H1 (cell line): Measurements from ENCODE around the gene USH1C. TPM values are rescaled to one million over a fixed set of nuclear protein-coding genes. Genes with fewer than 3 reads are reported as not detected.

Source experiments
- CTCF ChIA-PET: fragments of 300-600 bp; sonication (Branson Sonifier 250); formaldehyde crosslinking; loops from one replicate; lab custom pipeline; 2021; ENCODE audit not compliant: partially characterized antibody; lab: Charles Lee
- POLR2A ChIA-PET: fragments of 300-600 bp; sonication (Branson Sonifier 250); formaldehyde crosslinking; loops from one replicate; lab custom pipeline; 2021; ENCODE audit warnings: inconsistent platforms; ENCODE audit not compliant: partially characterized antibody; lab: Charles Lee
- DNase-seq, 2 experiments: peaks; one replicate each; pipeline versions ENCODE4 v3.0.0 to v3.0.0-alpha.2; 2010 to 2022; ENCODE audit warnings: low spot score in 2 of 2, low read depth in 1 of 2, mixed read lengths in 1 of 2
- FAIRE-seq: peaks from 2 replicates; lab custom pipeline; 2011; peaks lifted over from hg19 to GRCh38; lab: Jason Lieb, UNC
- H2AFZ ChIP-seq: 2 replicates; pipeline ENCODE4 v1.8.1; 2012; ENCODE audit warnings: low read length, inconsistent platforms
- H2AK5ac ChIP-seq: 2 replicates; pipeline ENCODE4 v1.6.1; 2013; ENCODE audit warnings: low read depth, low read length
- H2BK120ac ChIP-seq: replicated peaks from 2 replicates; pipeline ENCODE3; 2013; ENCODE audit warnings: low read depth, low read length, inconsistent platforms
- H2BK12ac ChIP-seq: 2 replicates; pipeline ENCODE4 v1.6.1; 2013; ENCODE audit warnings: low read depth, low read length
- H2BK15ac ChIP-seq: 2 replicates; pipeline ENCODE4 v1.6.1; 2013; ENCODE audit warnings: low read length
- H2BK20ac ChIP-seq: 2 replicates; pipeline ENCODE4 v1.6.1; 2013; ENCODE audit warnings: low read length
- H2BK5ac ChIP-seq: 2 replicates; pipeline ENCODE4 v1.6.1; 2013; ENCODE audit warnings: low read depth, low read length
- H3K14ac ChIP-seq: 2 replicates; pipeline ENCODE4 v1.6.1; 2013; ENCODE audit warnings: inconsistent platforms; ENCODE audit not compliant: insufficient read length
- H3K18ac ChIP-seq: 2 replicates; pipeline ENCODE4 v1.6.1; 2013; ENCODE audit warnings: low read length; ENCODE audit errors: extremely low read depth
- H3K23ac ChIP-seq: 2 replicates; pipeline ENCODE4 v1.6.1; 2013; ENCODE audit warnings: inconsistent platforms; ENCODE audit not compliant: insufficient read length
- H3K23me2 ChIP-seq: 2 replicates; pipeline ENCODE4 v1.6.1; 2013; ENCODE audit warnings: low read depth, low read length
- H3K27ac ChIP-seq: 2 replicates; pipeline ENCODE4 v1.6.1; 2011; ENCODE audit warnings: low read depth, low read length, inconsistent platforms
- H3K27me3 ChIP-seq, 4 experiments: replicated peaks in 1 of 4; 1 replicate in 1 of 4; 2 replicates in 3 of 4; pipeline versions ENCODE4 v1.6.1 to v1.8.1; 2011 to 2013; ENCODE audit warnings: low read length in 3 of 4, mild to moderate bottlenecking in 3 of 4, inconsistent platforms in 2 of 4, mixed read lengths in 2 of 4, moderate library complexity in 1 of 4; ENCODE audit not compliant: control insufficient read depth in 3 of 4, insufficient read depth in 3 of 4; ENCODE audit errors: extremely low read depth in 1 of 4
- H3K36me3 ChIP-seq, 4 experiments: 2 replicates each; pipeline versions ENCODE4 v1.6.1 to v1.8.1; 2011 to 2013; ENCODE audit warnings: mild to moderate bottlenecking in 4 of 4, low read length in 3 of 4, moderate library complexity in 2 of 4, control low read depth in 1 of 4, inconsistent platforms in 1 of 4; ENCODE audit not compliant: insufficient read depth in 4 of 4, control insufficient read depth in 2 of 4
- H3K4ac ChIP-seq: replicated peaks from 2 replicates; pipeline ENCODE3; 2013; ENCODE audit warnings: low read length, low read depth, mixed read lengths, inconsistent platforms; ENCODE audit not compliant: insufficient read length
- H3K4me1 ChIP-seq, 4 experiments: replicated peaks in 1 of 4; 1 replicate in 1 of 4; 2 replicates in 3 of 4; pipeline versions ENCODE4 v1.6.1 to v1.8.1; 2011 to 2013; ENCODE audit warnings: low read length in 3 of 4, inconsistent platforms in 2 of 4, mixed read lengths in 1 of 4; ENCODE audit not compliant: insufficient read depth in 4 of 4, control insufficient read depth in 3 of 4
- H3K4me2 ChIP-seq, 2 experiments: 2 replicates each; pipeline versions ENCODE4 v1.6.1 to v1.8.1; 2011 to 2013; ENCODE audit warnings: low read depth in 2 of 2, low read length in 2 of 2, control low read depth in 1 of 2, inconsistent platforms in 1 of 2, mild to moderate bottlenecking in 1 of 2; ENCODE audit not compliant: insufficient read depth in 1 of 2
- H3K4me3 ChIP-seq, 4 experiments: fragments of 200-600, 300-600 bp in 1 of 4; sonication (generic), shearing (Covaris generic), sonication (Bioruptor Twin) in 1 of 4; 2 replicates each; pipeline versions ENCODE4 v1.5.1 to v1.8.1; 2011 to 2016; ENCODE audit warnings: low read length in 4 of 4, low read depth in 3 of 4, control low read depth in 2 of 4, inconsistent platforms in 2 of 4, mild to moderate bottlenecking in 2 of 4, mixed read lengths in 1 of 4, moderate library complexity in 1 of 4; ENCODE audit not compliant: insufficient read depth in 2 of 4; ENCODE audit errors: extremely low read depth in 1 of 4
- H3K56ac ChIP-seq: replicated peaks from 2 replicates; pipeline ENCODE3; 2013; ENCODE audit warnings: low read depth, mild to moderate bottlenecking, mixed read lengths, low read length, inconsistent platforms; ENCODE audit not compliant: insufficient read length
- H3K79me1 ChIP-seq: 2 replicates; pipeline ENCODE4 v1.6.1; 2013; ENCODE audit warnings: low read depth, low read length, control low read depth
- H3K79me2 ChIP-seq, 2 experiments: 2 replicates each; pipeline versions ENCODE4 v1.6.1 to v1.8.1; 2012 to 2013; ENCODE audit warnings: low read length in 2 of 2, mild to moderate bottlenecking in 2 of 2, inconsistent platforms in 1 of 2; ENCODE audit not compliant: insufficient read depth in 2 of 2, control insufficient read depth in 1 of 2
- H3K9ac ChIP-seq, 4 experiments: replicated peaks in 1 of 4; 1 replicate in 1 of 4; 2 replicates in 3 of 4; pipeline versions ENCODE4 v1.6.1 to v1.8.1; 2011 to 2013; ENCODE audit warnings: low read depth in 3 of 4, low read length in 3 of 4, control low read depth in 2 of 4, mild to moderate bottlenecking in 2 of 4, moderate library complexity in 2 of 4, inconsistent platforms in 1 of 4; ENCODE audit errors: extremely low read depth in 1 of 4
- H3K9me3 ChIP-seq, 2 experiments: 2 replicates each; pipeline versions ENCODE4 v1.6.1 to v1.8.1; 2012 to 2013; ENCODE audit warnings: mild to moderate bottlenecking in 2 of 2, moderate library complexity in 2 of 2, control low read depth in 1 of 2, inconsistent platforms in 1 of 2, low read depth in 1 of 2, low read length in 1 of 2, mixed read lengths in 1 of 2; ENCODE audit not compliant: insufficient read depth in 2 of 2
- H4K20me1 ChIP-seq, 2 experiments: replicated peaks in 1 of 2; 2 replicates each; pipeline versions ENCODE3 to v1.8.1; 2011 to 2013; ENCODE audit warnings: inconsistent platforms in 2 of 2, low read length in 2 of 2, mild to moderate bottlenecking in 1 of 2; ENCODE audit not compliant: insufficient read depth in 2 of 2, control insufficient read depth in 1 of 2
- H4K5ac ChIP-seq: 2 replicates; pipeline ENCODE4 v1.6.1; 2013; ENCODE audit warnings: low read length, low read depth, mixed read lengths, inconsistent platforms; ENCODE audit not compliant: insufficient read length
- H4K8ac ChIP-seq: 2 replicates; pipeline ENCODE4 v1.8.0; 2013; ENCODE audit warnings: mild to moderate bottlenecking, moderate library complexity, low read length, inconsistent platforms; ENCODE audit not compliant: insufficient read depth; ENCODE audit errors: extremely low read depth
- H4K91ac ChIP-seq: replicated peaks from 2 replicates; pipeline ENCODE3; 2013; ENCODE audit warnings: low read length, mixed read lengths, inconsistent platforms; ENCODE audit not compliant: insufficient read length
- CBX8 ChIP-seq: fragments of 300-800, 300-1000 bp; sonication (generic); IDR thresholded peaks from 2 replicates; pipeline ENCODE4 v1.7.1; 2016; ENCODE audit warnings: low read depth, low read length, borderline replicate concordance
- CREB1 ChIP-seq: IDR thresholded peaks from 2 replicates; pipeline ENCODE4 v1.6.1; 2012; ENCODE audit warnings: inconsistent platforms
- CTCF ChIP-seq, 3 experiments: IDR thresholded peaks; 1 replicate in 2 of 3; 2 replicates in 1 of 3; pipeline versions ENCODE4 v1.5.1 to v1.6.1; 2011; ENCODE audit warnings: low read length in 3 of 3, mild to moderate bottlenecking in 3 of 3, inconsistent platforms in 2 of 3, low read depth in 1 of 3, moderate library complexity in 1 of 3; ENCODE audit not compliant: insufficient read depth in 1 of 3; ENCODE audit errors: control extremely low read depth in 1 of 3
- EP300 ChIP-seq, 2 experiments: IDR thresholded peaks; 1 replicate in 1 of 2; 2 replicates in 1 of 2; pipeline ENCODE4 v1.6.1; 2011 to 2012; ENCODE audit warnings: low read depth in 2 of 2, low read length in 2 of 2, mild to moderate bottlenecking in 2 of 2, borderline replicate concordance in 1 of 2, inconsistent platforms in 1 of 2, moderate library complexity in 1 of 2
- FOSL1 ChIP-seq: IDR thresholded peaks from 2 replicates; pipeline ENCODE4 v1.6.1; 2011; ENCODE audit warnings: mild to moderate bottlenecking, low read depth, low read length, moderate library complexity; ENCODE audit not compliant: insufficient read depth
- GTF2F1 ChIP-seq: IDR thresholded peaks from 2 replicates; pipeline ENCODE4 v1.6.1; 2012; ENCODE audit warnings: low read depth, low read length, improper control_type of control experiment, borderline replicate concordance
- KDM5A ChIP-seq: fragments of 200-600 bp; IDR thresholded peaks from 2 replicates; pipeline ENCODE4 v1.7.1; 2012; ENCODE audit warnings: mild to moderate bottlenecking, low read length, inconsistent platforms, mixed read lengths
- PHF8 ChIP-seq: fragments of 200-600 bp; sonication (generic); conservative IDR thresholded peaks from 2 replicates; pipeline ENCODE4 v1.7.1; 2012; ENCODE audit warnings: low read depth, mild to moderate bottlenecking, inconsistent platforms, low read length, moderate library complexity
- POLR2A ChIP-seq, 2 experiments: IDR thresholded peaks; 1 replicate in 1 of 2; 2 replicates in 1 of 2; pipeline ENCODE4 v1.6.1; 2011; ENCODE audit warnings: low read depth in 2 of 2, low read length in 2 of 2, mild to moderate bottlenecking in 2 of 2; ENCODE audit errors: control extremely low read depth in 1 of 2
- POU5F1 ChIP-seq: IDR thresholded peaks from 2 replicates; pipeline ENCODE4 v1.6.1; 2011; ENCODE audit warnings: low read depth, mild to moderate bottlenecking, low read length, moderate library complexity
- RBBP5 ChIP-seq: IDR thresholded peaks from 2 replicates; pipeline ENCODE4 v1.7.1; 2012; ENCODE audit warnings: low read depth, mild to moderate bottlenecking, inconsistent platforms, low read length, moderate library complexity, borderline replicate concordance
- ZNF274 ChIP-seq: IDR thresholded peaks from 2 replicates; pipeline ENCODE4 v1.7.0; 2012; ENCODE audit warnings: low read length, borderline replicate concordance; ENCODE audit errors: extremely low read depth
- WGBS, 2 experiments: shearing (Covaris generic) in 1 of 2; methylation state at CpG; one replicate each; pipeline versions ENCODE4 v1.1.6 to v1.1.7; 2013 to 2015; ENCODE audit warnings: low lambda C conversion rate in 2 of 2, mixed read lengths in 2 of 2, inconsistent platforms in 1 of 2, low coverage in 1 of 2, missing lambda C conversion rate in 1 of 2; ENCODE audit not compliant: insufficient replicate concordance in 2 of 2, insufficient coverage in 1 of 2, insufficient read length in 1 of 2; ENCODE audit errors: extremely low coverage in 1 of 2, missing lambda C conversion rate in 1 of 2; 5-methylcytosine and 5-hydroxymethylcytosine counted together
- polyA plus RNA-seq, 7 experiments: library from polyadenylated mRNA; depleted of rRNA in 3 of 7; stranded (reverse) in 5 of 7; unstranded in 2 of 7; fragments of >200 nt in 5 of 7; fragments of 200-250 nt in 2 of 7; gene quantifications; 1 replicate in 5 of 7; 2 replicates in 1 of 7; 4 replicates in 1 of 7; pipeline versions ENCODE4 v1.2.1 to v1.2.3, GENCODE V29; 2011 to 2013; ENCODE audit warnings: missing spikeins in 2 of 7, mixed read lengths in 2 of 7
- total RNA-seq: library from RNA; stranded (reverse); fragmentation: NEBNext Ultra II Directional; extraction: Animal tissue kit (Norgen Biotek cat#: 25700); gene quantifications from 2 replicates; pipeline ENCODE4 v1.2.1, GENCODE V29; 2021

The USH1C gene
- total and polyA plus RNA-seq, 2 of the 8 experiments (the other 6 are each of a cell fraction or from before 2014, with no cell fraction given): 1.3 to 1.6 TPM

GRCh38 chr11:17508306-17508705 is 35.9 kb downstream of the USH1C start:
- Histone ChIP-seq H3K23ac (no peak overlapping the region), H3K27ac (no peak overlapping the region), H3K9me3 (no peaks in the 10 kb centered on the region), H3K4ac (no peak overlapping the region), H4K8ac (no peak overlapping the region), H3K9ac (no peak overlapping the region), H2BK20ac (no peak overlapping the region), H3K79me2 (no peaks in the 10 kb centered on the region), H3K36me3 (no peaks in the 10 kb centered on the region), H3K27me3 (peaks cover 0 to 2% (median 0%) of the 10 kb centered on the region in 4 experiments; a peak in 1 of 7 replicates), H2BK12ac (no peak overlapping the region), H3K18ac (no peak overlapping the region), H2AFZ (no peak overlapping the region), H4K20me1 (no peaks in the 10 kb centered on the region), H4K91ac (no peak overlapping the region), H3K23me2 (no peaks in the 10 kb centered on the region), H3K4me2 (no peak overlapping the region), H2BK15ac (no peak overlapping the region), H2BK120ac (no peak overlapping the region), H2AK5ac (no peak overlapping the region), H3K4me1 (no peaks in the 10 kb centered on the region; a peak in 1 of 7 replicates), H4K5ac (no peak overlapping the region), H3K4me3 (no peak overlapping the region), H3K79me1 (no peaks in the 10 kb centered on the region), H3K14ac (no peak overlapping the region), H2BK5ac (no peak overlapping the region), H3K56ac (no peak overlapping the region)
- FAIRE-seq (no peak), DNase-seq (no peak)
- ChIA-PET CTCF (interaction anchor here (0.6 to 44.8 kb wide), 10 partner anchors 9 to 155 kb away, joined by 3 to 1414 read pairs (median 4); partner anchors contain the start of gene KCNJ11), POLR2A (no interaction called here)
- WGBS, 2 experiments: 73% methylated on average over 3 of the region's 3 CpGs; no CpG with 5 or more reads in 1 of the 2 experiments
- TF ChIP-seq EP300 (IDR thresholded peaks at IDR 0.05; ENCODE audit: borderline replicate concordance in 1 of 2, low read depth in 2 of 2, low read length in 2 of 2) (no peak), CREB1 (no peak), RBBP5 (no peak), CTCF (IDR thresholded peaks at IDR 0.05; ENCODE audit: control extremely low read depth in 1 of 3, insufficient read depth in 1 of 3, low read depth in 1 of 3, low read length in 3 of 3) (no peak), PHF8 (no peak), POU5F1 (no peak), FOSL1 (no peak), GTF2F1 (no peak), ZNF274 (no peak), CBX8 (no peak), KDM5A (no peak), POLR2A (IDR thresholded peaks at IDR 0.05; ENCODE audit: control extremely low read depth in 1 of 2, low read depth in 2 of 2, low read length in 2 of 2) (no peak)
